MM.1S (cell line): ENCODE data around the gene ST8SIA5.

Experiments
- DNase-seq: peaks from one replicate; pipeline ENCODE4 v3.0.0-alpha.2; 2015
- H2AFZ ChIP-seq: fragments of 300-600 bp; sonication (generic); 2 replicates; pipeline ENCODE4 v1.6.0; 2016; ENCODE audit warnings: antibody characterized with exemption, low read length
- H3F3A ChIP-seq: fragments of 300-600 bp; sonication (generic); 2 replicates; pipeline ENCODE4 v1.6.1; 2016; ENCODE audit warnings: mild to moderate bottlenecking, antibody characterized with exemption, low read length, moderate library complexity, mixed read lengths; ENCODE audit not compliant: insufficient read depth
- H3K27ac ChIP-seq: fragments of 300-600 bp; sonication (generic); 2 replicates; pipeline ENCODE4 v1.5.1; 2016; ENCODE audit warnings: mild to moderate bottlenecking, low read length
- H3K27me3 ChIP-seq: fragments of 300-600 bp; sonication (generic); replicated peaks from 2 replicates; pipeline ENCODE4 v1.6.0; 2016; ENCODE audit warnings: low read length; ENCODE audit not compliant: insufficient read depth
- H3K36me3 ChIP-seq: fragments of 300-600 bp; sonication (generic); replicated peaks from 2 replicates; pipeline ENCODE4 v1.6.1; 2016; ENCODE audit warnings: mild to moderate bottlenecking, low read length, mixed read lengths; ENCODE audit not compliant: insufficient read depth
- H3K4me1 ChIP-seq: fragments of 300-600 bp; sonication (generic); 2 replicates; pipeline ENCODE4 v1.6.1; 2016; ENCODE audit warnings: low read length, mixed read lengths
- H3K4me2 ChIP-seq: fragments of 300-600 bp; sonication (generic); 2 replicates; pipeline ENCODE4 v1.6.0; 2016; ENCODE audit warnings: low read depth, low read length
- H3K4me3 ChIP-seq: fragments of 300-600 bp; sonication (generic); 2 replicates; pipeline ENCODE4 v1.5.1; 2016; ENCODE audit warnings: low read length, mixed read lengths
- H3K79me2 ChIP-seq: fragments of 300-600 bp; sonication (generic); 2 replicates; pipeline ENCODE4 v1.6.1; 2016; ENCODE audit warnings: mixed run types, low read length, mixed read lengths
- H3K9ac ChIP-seq: fragments of 300-600 bp; sonication (generic); 2 replicates; pipeline ENCODE4 v1.6.1; 2016; ENCODE audit warnings: low read length, mixed read lengths
- H3K9me2 ChIP-seq: fragments of 300-600 bp; sonication (generic); replicated peaks from 2 replicates; pipeline ENCODE4 v1.6.1; 2016; ENCODE audit warnings: mild to moderate bottlenecking, low read length, mixed read lengths; ENCODE audit not compliant: insufficient read depth
- H3K9me3 ChIP-seq: fragments of 300-600 bp; sonication (generic); replicated peaks from 2 replicates; pipeline ENCODE4 v1.6.1; 2016; ENCODE audit warnings: mild to moderate bottlenecking, low read length, mixed read lengths; ENCODE audit not compliant: insufficient read depth
- H4K20me1 ChIP-seq: fragments of 300-600 bp; sonication (generic); 2 replicates; pipeline ENCODE4 v1.6.1; 2016; ENCODE audit warnings: mild to moderate bottlenecking, low read length, moderate library complexity, mixed read lengths; ENCODE audit not compliant: insufficient read depth
- EZH2 ChIP-seq: fragments of 300-600 bp; sonication (generic); optimal IDR thresholded peaks from 2 replicates; pipeline ENCODE3; 2017; ENCODE audit warnings: low read depth, mild to moderate bottlenecking, antibody characterized with exemption, low read length, mixed read lengths
- EZH2phosphoT487 ChIP-seq: fragments of 300-600 bp; sonication (generic); IDR thresholded peaks from 2 replicates; pipeline ENCODE4 v1.6.1; 2018; ENCODE audit warnings: antibody characterized with exemption, low read length
- TF ChIP-seq, protein P1 (sequence below): fragments of 300-600 bp; sonication (generic); IDR thresholded peaks from 2 replicates; pipeline ENCODE4 v1.5.1; 2016; ENCODE audit warnings: antibody characterized with exemption, low read length, mixed read lengths

Gene ST8SIA5

GRCh38 chr18:46663539-46663938, 93.3 kb downstream of the ST8SIA5 start:
- no peak for TF ChIP-seq EZH2
- no peak for TF ChIP-seq EZH2phosphoT487
- TF ChIP-seq, protein P1, sequence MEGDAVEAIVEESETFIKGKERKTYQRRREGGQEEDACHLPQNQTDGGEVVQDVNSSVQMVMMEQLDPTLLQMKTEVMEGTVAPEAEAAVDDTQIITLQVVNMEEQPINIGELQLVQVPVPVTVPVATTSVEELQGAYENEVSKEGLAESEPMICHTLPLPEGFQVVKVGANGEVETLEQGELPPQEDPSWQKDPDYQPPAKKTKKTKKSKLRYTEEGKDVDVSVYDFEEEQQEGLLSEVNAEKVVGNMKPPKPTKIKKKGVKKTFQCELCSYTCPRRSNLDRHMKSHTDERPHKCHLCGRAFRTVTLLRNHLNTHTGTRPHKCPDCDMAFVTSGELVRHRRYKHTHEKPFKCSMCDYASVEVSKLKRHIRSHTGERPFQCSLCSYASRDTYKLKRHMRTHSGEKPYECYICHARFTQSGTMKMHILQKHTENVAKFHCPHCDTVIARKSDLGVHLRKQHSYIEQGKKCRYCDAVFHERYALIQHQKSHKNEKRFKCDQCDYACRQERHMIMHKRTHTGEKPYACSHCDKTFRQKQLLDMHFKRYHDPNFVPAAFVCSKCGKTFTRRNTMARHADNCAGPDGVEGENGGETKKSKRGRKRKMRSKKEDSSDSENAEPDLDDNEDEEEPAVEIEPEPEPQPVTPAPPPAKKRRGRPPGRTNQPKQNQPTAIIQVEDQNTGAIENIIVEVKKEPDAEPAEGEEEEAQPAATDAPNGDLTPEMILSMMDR: no peak
- Histone ChIP-seq H3K27ac (no peak overlapping the region), H3K36me3 (no peaks in the 10 kb centered on the region), H3K4me3 (no peak overlapping the region), H4K20me1 (no peaks in the 10 kb centered on the region), H2AFZ (no peak overlapping the region), H3K4me1 (no peaks in the 10 kb centered on the region), H3K9me2 (no peaks in the 10 kb centered on the region), H3K4me2 (no peak overlapping the region), H3K27me3 (no peaks in the 10 kb centered on the region), H3F3A (no peaks in the 10 kb centered on the region), H3K79me2 (no peaks in the 10 kb centered on the region), H3K9me3 (no peaks in the 10 kb centered on the region), H3K9ac (no peak overlapping the region)
- DNase-seq: no peak

GRCh38 chr18:46660957-46661749, 95.7 kb downstream of the ST8SIA5 start:
- H3K27me3 ChIP-seq: no peaks in the 10 kb centered on the region
- no peak overlapping the region for H3K27ac ChIP-seq
- no peak overlapping the region for H3K4me3 ChIP-seq
- H3K4me2 ChIP-seq: no peak overlapping the region
- no peak overlapping the region for H2AFZ ChIP-seq
- no peaks in the 10 kb centered on the region for H3K9me2 ChIP-seq
- H3K4me1 ChIP-seq: no peaks in the 10 kb centered on the region
- H3F3A ChIP-seq: no peaks in the 10 kb centered on the region
- no peaks in the 10 kb centered on the region for H3K9me3 ChIP-seq
- no peaks in the 10 kb centered on the region for H3K79me2 ChIP-seq
- no peak overlapping the region for H3K9ac ChIP-seq
- H4K20me1 ChIP-seq: no peaks in the 10 kb centered on the region
- no peaks in the 10 kb centered on the region for H3K36me3 ChIP-seq
- TF ChIP-seq EZH2phosphoT487 (no peak), EZH2 (no peak)
- TF ChIP-seq, protein P1: no peak
- DNase-seq: no peak

DNA sequence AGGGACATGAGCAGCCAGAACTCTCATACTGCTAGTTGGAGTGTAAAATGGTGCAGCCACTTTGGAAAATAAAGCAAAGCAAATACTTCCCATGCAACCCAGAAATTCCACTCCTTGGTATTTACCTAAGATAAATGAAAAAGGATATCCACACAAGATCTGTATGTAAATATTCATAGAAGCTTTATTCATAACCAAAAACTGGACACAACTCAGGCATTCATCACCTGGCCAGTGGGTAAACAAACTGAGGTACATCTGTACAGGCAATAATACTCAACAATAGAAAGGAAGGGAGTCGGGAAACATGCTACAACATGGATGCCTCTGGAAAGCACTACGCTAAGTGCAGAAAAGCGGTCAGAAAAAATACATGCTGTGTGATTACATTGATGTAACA, 97.4 kb downstream of the ST8SIA5 start:
- Histone ChIP-seq H3K9me3 (no peaks in the 10 kb centered on the region), H3K27me3 (no peaks in the 10 kb centered on the region), H3K27ac (no peak overlapping the region), H2AFZ (no peak overlapping the region), H3F3A (no peaks in the 10 kb centered on the region), H4K20me1 (no peaks in the 10 kb centered on the region), H3K4me1 (no peaks in the 10 kb centered on the region), H3K79me2 (no peaks in the 10 kb centered on the region), H3K36me3 (no peaks in the 10 kb centered on the region), H3K4me2 (no peak overlapping the region), H3K9ac (no peak overlapping the region), H3K9me2 (no peaks in the 10 kb centered on the region), H3K4me3 (no peak overlapping the region)
- DNase-seq: no peak
- TF ChIP-seq EZH2phosphoT487: no peak
- no peak for TF ChIP-seq EZH2
- TF ChIP-seq, protein P1: no peak
